Skeletal muscle satellite cell (primary cell): ENCODE results near the gene BTBD2.

ENCODE experiments used
- H3K27me3 ChIP-seq: 2 replicates; pipeline ENCODE4 v1.7.0; 2013; ENCODE audit warnings: low read length; ENCODE audit not compliant: control insufficient read depth, insufficient read depth
- H3K36me3 ChIP-seq: 2 replicates; pipeline ENCODE4 v1.7.0; 2013; ENCODE audit warnings: mild to moderate bottlenecking, control low read depth, low read length; ENCODE audit not compliant: insufficient read depth
- H3K4me1 ChIP-seq: 2 replicates; pipeline ENCODE4 v1.7.0; 2013; ENCODE audit warnings: low read length; ENCODE audit not compliant: control insufficient read depth, insufficient read depth
- H3K4me2 ChIP-seq: 2 replicates; pipeline ENCODE4 v1.7.0; 2013; ENCODE audit warnings: mild to moderate bottlenecking, low read length
- H3K4me3 ChIP-seq: 2 replicates; pipeline ENCODE4 v1.7.0; 2013; ENCODE audit warnings: low read length
- H3K9ac ChIP-seq: 2 replicates; pipeline ENCODE4 v1.7.0; 2013; ENCODE audit warnings: mild to moderate bottlenecking, low read depth, low read length, moderate library complexity
- H3K9me3 ChIP-seq: replicated peaks from 2 replicates; pipeline ENCODE4 v1.7.0; 2013; ENCODE audit warnings: mild to moderate bottlenecking, control low read depth, low read length

The BTBD2 gene

DNA sequence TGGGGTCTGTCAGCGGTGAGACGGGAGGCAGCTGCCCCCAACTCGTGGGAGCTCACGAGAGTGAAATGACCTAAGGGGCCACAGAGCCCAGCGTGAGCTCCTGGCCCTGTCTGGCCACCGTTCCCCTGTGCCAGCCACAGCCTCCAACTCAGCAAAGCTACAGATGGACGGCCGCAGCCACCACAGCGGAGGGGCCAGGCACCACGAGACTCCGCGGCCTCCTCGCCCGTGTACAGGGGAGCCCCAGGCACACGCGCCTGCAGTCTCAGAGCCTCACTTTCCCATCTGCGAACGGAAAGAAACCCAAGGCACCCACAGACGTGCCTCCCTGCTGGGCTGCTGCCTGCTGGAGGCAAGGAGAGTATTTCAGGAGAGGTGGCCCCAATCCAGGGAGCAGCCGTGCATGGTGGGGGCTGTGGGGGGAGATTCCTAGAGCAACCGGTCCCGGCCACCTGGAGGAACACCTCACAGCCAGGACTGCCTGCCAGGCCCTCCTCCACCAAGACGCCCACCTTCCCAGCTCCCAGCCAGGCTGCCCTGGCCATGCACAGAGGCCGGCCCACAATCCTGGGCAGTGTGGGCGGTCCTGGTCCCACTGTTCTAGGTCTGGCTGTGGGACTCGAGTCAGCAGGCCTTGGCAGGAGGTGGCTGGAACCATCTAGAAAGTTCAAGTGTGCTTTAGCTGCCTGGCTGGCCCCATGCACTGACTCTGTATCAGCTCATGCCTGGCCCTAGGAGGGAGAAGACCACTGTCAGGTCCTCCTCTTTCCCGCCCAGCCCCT lies 33.6 kb upstream of the BTBD2 start:
- Histone ChIP-seq H3K4me2 (peak overlapping the region; percentile 100), H3K9me3 (no peaks in the 10 kb centered on the region), H3K36me3 (peaks cover 30% of the 10 kb centered on the region), H3K4me3 (peak overlapping the region; percentile 97), H3K9ac (peak overlapping the region; percentile 87), H3K27me3 (no peaks in the 10 kb centered on the region), H3K4me1 (peaks cover 37% of the 10 kb centered on the region)

DNA sequence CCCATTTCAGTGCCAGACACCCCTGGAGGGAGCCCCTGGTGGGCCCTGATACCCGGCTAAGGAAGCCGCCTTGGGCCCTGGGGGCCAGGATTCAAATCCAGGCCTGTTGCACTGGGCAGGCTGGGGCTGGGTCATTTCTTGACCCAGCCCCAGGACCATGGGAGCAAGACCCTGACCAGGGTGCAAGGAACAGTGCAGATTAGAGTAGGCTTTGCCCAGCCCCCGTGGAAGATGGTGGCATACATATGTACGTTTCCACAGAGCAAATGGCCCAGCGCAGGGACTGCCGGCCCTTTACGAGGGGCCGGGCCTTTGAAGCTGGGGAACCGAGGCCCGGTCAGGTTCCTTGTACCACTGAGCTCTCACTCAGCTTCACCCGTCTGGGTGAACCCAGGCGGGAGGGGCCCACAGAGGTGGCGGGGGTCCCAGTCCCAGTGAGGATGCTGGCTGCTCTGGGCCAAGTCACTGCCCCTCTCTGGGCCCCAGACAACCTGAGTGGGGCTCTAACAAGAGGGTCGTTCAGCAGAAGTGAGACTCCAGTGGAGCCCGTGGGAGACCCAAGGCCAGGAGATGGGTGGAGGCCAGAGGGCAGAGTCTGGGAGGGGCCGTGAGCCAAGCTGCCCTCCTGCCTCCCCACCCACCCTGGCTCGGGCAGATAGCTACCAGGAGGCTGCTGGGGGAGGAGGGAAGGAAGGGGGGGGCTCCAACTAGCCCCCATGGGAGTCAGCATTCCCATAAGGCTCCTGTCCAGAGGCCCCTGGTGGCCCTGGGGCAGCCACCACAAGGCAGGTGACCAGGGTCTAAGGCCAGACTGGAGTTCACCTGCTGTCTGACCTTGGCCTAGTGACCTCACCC lies 32.8 kb upstream of the BTBD2 start:
- Histone ChIP-seq H3K27me3 (no peaks in the 10 kb centered on the region), H3K4me1 (peaks cover 38% of the 10 kb centered on the region), H3K4me3 (peak overlapping the region; percentile 97), H3K36me3 (peaks cover 34% of the 10 kb centered on the region), H3K9me3 (no peaks in the 10 kb centered on the region), H3K4me2 (peak overlapping the region; percentile 100), H3K9ac (peak overlapping the region; percentile 87)

DNA sequence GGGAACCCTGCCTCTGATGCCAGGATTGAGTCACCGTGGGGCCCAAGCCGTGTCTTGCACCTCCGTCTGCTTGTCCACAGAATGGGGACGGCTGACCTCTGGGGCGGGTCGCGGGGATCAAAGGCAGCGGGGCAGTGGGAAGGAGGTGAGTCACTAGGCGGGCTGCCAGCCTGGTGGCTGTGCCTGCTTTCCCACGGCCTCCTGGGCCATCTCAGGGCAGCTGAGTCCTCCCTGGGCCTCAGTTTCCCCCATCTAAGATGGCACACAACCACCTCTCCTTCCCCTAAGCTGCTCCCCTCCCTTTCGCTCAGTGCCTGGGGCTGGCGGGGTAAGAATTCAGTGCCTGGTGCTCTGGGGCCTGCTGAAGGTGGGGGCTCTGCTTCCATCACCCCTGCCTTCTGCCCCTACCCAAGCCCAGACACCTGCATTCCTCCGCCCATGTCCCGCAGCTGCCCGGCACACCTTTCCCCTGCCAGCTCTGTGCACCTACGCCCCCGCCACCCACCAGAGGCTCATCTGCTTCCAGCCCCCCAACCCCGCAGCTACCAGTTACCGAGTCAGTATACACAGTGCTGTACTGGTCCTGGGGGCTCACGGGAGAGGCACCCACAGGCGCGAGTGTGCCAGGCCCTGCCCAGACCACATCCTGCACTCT lies 32.1 kb upstream of the BTBD2 start:
- H3K4me3 ChIP-seq: no peak overlapping the region
- H3K9me3 ChIP-seq: no peaks in the 10 kb centered on the region
- H3K9ac ChIP-seq: no peak overlapping the region
- H3K4me2 ChIP-seq: peak overlapping the region; percentile 100
- H3K4me1 ChIP-seq: peaks cover 46% of the 10 kb centered on the region
- H3K27me3 ChIP-seq: no peaks in the 10 kb centered on the region
- H3K36me3 ChIP-seq: peaks cover 41% of the 10 kb centered on the region

DNA sequence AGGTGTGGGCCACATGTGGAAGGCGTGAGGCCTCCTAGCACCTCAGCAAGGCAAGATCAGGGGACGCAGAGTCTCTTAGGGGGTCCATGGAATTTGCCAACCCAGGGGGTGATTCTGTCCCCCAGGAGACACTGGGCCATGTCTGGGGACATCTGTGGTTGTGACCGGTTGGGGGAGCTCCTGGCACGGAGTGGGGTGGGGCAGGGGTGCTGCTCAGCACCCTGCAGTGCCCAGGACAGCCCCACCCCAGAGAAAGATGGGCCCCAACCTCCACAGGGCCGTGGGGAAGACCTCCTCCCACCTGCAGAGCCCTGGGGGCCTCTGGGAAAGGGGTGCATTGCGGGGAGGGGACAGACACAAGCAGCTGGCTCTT lies 31.5 kb upstream of the BTBD2 start:
- Histone ChIP-seq H3K9ac (no peak overlapping the region), H3K27me3 (no peaks in the 10 kb centered on the region), H3K4me3 (no peak overlapping the region), H3K4me2 (peak overlapping the region; percentile 100), H3K36me3 (peaks cover 46% of the 10 kb centered on the region), H3K4me1 (peaks cover 50% of the 10 kb centered on the region), H3K9me3 (no peaks in the 10 kb centered on the region)

DNA sequence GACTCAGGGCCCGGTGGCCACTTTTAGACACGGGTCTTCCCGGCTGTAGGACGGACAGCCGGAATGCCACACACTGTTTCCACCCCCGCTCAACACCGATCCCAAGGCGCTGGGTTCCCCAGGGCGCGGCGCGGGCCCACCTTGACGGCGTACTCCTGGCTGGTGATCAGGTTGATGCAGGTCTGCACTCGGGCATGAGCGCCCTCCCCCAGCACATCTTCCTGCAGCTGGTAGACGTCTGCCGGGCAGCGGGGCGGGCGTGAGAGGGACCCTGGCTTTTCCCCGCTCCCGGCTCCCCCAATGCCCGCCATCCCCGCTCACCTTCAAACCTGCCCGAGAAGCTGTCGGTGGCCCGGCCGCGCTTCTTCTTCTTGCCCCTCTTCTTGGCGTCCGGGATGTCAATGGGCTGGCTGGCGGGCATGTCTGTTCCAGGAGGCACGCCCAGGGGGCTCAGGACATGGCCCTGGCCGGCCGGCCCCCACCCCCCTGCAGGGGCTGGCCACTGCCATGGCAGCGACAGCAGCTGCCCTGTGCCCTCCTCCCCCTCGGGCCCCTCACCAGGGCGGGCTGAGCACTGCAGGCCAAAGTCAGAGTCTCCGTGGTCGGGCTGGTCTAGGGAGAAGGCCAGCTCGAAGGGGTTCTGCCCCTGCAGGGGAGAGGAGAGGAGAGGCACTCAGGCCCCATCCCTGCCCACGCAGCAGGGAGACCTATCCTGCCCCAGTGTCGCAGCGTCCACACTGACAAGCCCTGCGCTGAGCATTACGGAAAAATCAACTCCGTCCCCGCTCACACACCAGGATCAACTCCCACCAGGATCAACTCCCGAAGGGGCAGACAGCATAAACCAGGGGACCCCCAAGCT lies 30.8 kb upstream of the BTBD2 start:
- no peak overlapping the region for H3K4me3 ChIP-seq
- no peaks in the 10 kb centered on the region for H3K27me3 ChIP-seq
- peaks cover 52% of the 10 kb centered on the region for H3K36me3 ChIP-seq
- H3K9ac ChIP-seq: no peak overlapping the region
- H3K4me2 ChIP-seq: no peak overlapping the region
- no peaks in the 10 kb centered on the region for H3K9me3 ChIP-seq
- peaks cover 44% of the 10 kb centered on the region for H3K4me1 ChIP-seq

DNA sequence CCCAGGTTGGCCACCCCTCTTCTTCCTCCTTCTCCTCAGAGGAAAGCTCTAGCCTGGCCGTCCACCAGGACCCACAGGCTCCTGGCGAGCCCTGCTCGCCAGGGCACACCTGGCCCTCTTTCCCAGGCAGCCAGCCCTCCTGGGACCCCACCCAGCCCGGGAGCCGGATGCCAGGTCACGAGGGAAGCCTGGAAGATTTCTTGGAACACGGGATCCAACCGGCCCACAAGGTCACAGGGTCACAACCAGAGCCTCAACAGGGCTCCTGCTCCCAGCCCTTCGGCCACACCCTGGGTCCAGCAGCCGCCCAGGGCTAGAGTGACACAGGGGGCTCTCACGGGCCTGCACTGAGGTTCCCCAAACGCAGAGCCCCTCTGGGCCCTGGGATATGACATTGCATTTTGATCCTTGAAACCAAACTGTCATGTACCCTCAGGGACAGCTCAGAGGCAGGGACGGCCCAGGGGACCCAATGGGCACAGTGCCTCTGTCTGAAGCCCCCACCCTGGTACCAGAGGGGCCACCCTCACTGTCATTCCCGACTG lies 30.1 kb upstream of the BTBD2 start:
- Histone ChIP-seq H3K4me3 (no peak overlapping the region), H3K27me3 (no peaks in the 10 kb centered on the region), H3K9me3 (no peaks in the 10 kb centered on the region), H3K4me1 (peaks cover 47% of the 10 kb centered on the region), H3K36me3 (peaks cover 59% of the 10 kb centered on the region), H3K9ac (no peak overlapping the region), H3K4me2 (no peak overlapping the region)

DNA sequence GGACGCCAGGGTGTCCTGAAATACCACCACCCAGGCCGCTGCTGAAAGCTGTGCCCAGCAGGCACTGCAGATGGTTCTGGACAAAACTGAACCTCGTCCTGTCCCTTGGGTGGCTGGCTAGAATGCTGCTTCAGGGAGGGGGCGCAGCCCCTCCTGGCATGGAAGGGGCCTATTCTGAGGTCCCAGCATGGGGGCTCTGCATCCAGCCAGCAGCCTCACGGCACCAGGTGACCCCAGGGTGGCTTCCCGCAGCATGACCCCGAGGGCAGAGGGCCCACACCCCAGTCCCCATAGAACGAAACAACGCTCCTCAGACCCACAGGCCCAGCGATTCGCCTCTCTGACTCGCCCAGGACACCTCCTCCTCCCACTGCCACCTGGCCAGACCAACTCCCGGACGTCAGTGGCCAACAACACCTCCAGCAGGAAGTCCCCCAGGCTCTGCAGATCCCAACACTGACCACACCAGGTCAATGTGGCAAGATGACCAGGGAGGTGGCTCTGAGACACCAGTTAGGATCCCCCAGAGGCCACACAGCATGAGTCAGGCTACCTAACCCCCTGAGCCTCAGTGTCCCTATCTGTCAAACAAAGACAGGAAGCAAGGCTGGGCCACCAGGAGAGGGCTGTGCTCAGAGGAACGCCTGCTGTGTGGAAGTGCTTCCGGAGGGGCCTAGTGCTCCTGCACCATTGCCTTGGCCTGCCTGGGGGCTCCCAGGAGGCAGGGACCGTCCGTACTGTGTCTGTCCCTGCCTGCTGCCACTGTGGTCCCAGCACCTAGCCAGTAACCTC lies 29.4 kb upstream of the BTBD2 start:
- H3K27me3 ChIP-seq: no peaks in the 10 kb centered on the region
- no peak overlapping the region for H3K4me3 ChIP-seq
- H3K9me3 ChIP-seq: no peaks in the 10 kb centered on the region
- H3K4me2 ChIP-seq: no peak overlapping the region
- no peak overlapping the region for H3K9ac ChIP-seq
- H3K36me3 ChIP-seq: peaks cover 66% of the 10 kb centered on the region
- H3K4me1 ChIP-seq: peaks cover 47% of the 10 kb centered on the region

DNA sequence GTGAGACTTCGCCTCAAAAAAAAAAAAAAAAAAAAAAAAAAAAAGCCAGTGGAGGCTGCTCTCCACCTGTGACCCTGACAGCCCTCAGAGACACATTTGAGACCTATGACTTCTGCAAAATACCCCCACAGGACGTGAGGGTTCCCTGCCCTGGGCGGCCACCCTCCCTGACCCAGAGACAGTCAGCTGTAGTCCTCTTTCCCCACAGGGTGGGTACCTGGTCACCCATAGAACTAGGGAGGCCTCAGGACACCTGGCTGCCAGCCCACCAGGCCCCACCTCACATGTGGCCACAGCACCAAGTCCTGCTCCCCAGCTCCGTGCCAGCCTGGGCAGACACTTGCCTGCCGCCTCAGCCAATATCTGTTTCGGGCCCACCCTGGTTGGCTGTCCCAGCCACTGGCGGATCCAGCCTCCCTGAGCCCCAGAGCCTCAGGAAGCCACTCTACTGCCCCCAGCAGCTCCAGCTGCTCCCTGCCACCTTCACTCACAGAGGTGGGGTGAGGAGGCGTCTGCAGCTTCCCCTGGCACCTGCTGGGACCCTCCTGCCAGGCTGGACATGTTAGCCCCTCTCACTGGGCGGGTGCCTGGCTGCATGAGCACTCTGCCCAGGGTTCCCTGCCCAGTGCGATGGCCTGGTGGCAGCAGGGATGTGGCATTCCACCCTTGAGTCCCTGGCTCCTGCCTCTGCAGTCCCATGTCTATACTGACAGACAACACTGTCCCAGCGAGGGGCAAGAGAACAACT lies 28.6 kb upstream of the BTBD2 start:
- H3K4me1 ChIP-seq: peaks cover 41% of the 10 kb centered on the region
- H3K4me3 ChIP-seq: no peak overlapping the region
- H3K27me3 ChIP-seq: no peaks in the 10 kb centered on the region
- peaks cover 72% of the 10 kb centered on the region for H3K36me3 ChIP-seq
- H3K9me3 ChIP-seq: no peaks in the 10 kb centered on the region
- no peak overlapping the region for H3K4me2 ChIP-seq
- H3K9ac ChIP-seq: no peak overlapping the region

DNA sequence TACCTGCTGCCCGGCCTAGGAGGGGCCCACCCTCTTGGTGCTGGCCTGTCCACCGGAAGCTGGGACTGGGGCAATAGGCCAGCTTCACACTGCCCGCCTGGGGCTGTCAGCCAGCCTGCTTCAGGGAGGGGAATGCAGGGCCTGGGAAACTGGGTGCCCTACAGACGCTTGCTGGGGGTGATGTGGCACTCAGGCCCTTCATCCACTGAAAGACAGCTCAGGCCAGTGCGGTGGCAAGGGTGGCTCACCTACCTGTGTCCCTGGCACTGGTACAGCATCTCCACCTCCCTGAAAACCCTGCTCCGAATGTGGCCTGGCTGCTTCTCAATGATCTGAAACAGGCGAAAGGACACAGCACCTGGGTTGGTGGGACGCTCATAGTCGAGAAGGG lies 27.7 kb upstream of the BTBD2 start:
- Histone ChIP-seq H3K9me3 (no peaks in the 10 kb centered on the region), H3K4me3 (no peak overlapping the region), H3K4me2 (no peak overlapping the region), H3K36me3 (peaks cover 75% of the 10 kb centered on the region), H3K4me1 (peaks cover 32% of the 10 kb centered on the region), H3K9ac (no peak overlapping the region), H3K27me3 (no peaks in the 10 kb centered on the region)
